Right renal cortex interstitium (tissue), 3 donors: Measurements from ENCODE around the gene EFCAB6. TPM values are rescaled to one million over a fixed set of nuclear protein-coding genes. Genes with fewer than 3 reads are reported as not detected.
A peak's percentile ranks its signal among the peaks of the same experiment; 100 is the strongest.
"Not testable (repeated sequence)": the region's sequence is repeated elsewhere in the genome, so short reads cannot be mapped to it uniquely, and the experiment has no call there.

Experiments
- DNase-seq, 3 donors: peaks; one replicate each; pipeline ENCODE4 v3.0.0-alpha.2; 2013; ENCODE audit warnings: low read depth in 3 of 3, low spot score in 2 of 3
- polyA plus RNA-seq, 3 donors: library from polyadenylated mRNA; unstranded; fragments of 120-200 nt; gene quantifications; one replicate each; pipeline ENCODE4 v1.2.1, GENCODE V29; 2013; ENCODE audit not compliant: insufficient read length in 3 of 3

EFCAB6 gene
- polyA plus RNA-seq, 3 donors, result 5.1 to 5.6 (median 5.6) TPM

DNA sequence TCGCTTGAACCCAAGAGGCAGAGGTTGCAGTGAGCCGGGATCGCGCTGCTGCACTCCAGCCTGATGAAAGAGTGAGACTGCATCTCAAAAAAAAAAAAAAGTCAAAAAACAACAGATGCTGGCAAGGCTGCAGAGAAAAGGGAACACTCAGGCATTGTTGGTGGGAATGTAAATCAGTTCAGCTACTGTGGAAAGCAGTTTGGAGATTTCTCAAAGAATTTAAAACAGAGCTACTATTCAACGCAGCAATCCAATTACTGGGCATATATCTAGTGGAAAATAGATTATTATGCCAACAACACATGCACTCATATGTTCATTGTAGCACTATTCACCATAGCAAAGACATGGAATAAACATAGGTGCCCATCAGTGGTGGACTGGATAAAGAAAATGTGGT lies 89.7 kb downstream of the EFCAB6 start:
- no peak for DNase-seq

DNA sequence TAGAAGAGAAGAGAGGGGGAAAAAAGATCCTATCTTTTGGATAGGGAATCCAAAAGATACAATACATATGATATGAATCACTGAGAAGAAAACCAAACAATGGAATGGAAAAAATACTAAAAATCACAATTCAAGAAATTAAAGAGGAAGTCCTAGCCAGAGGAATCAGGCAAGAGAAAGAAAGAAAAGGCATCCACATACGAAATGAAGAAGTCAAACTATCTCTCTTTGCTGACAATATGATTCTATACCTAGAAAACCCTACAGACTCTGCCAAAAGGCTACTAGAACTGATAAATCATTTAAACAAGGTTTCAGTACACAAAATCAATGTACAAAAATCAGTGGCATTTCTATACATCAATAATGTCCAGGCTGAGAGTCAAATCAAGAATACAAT lies 91.4 kb downstream of the EFCAB6 start:
- DNase-seq, result no peak

- no peak for DNase-seq
These were observed 98.0 kb downstream of the EFCAB6 start for GRCh38 chr22:43714104-43714503.

DNA sequence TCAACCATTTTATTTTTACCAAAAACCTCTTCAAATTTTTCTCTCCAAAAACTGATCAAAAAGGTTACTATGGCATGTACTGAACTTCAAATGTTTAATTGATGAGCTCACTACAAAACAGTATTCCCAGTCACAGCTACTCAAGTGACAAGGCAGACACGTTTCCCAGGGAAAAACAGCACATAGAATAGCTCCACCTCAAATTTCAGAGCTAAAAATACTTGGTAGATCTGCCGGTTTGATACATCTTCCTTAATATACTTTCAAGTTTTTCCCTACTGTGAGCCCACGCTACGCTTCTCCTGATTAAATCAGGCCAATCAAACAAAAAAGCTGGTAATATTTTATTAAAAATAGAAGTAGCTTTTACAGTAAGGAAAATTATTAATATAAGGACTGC lies 100.4 kb downstream of the EFCAB6 start:
- DNase-seq, result no peak

DNA sequence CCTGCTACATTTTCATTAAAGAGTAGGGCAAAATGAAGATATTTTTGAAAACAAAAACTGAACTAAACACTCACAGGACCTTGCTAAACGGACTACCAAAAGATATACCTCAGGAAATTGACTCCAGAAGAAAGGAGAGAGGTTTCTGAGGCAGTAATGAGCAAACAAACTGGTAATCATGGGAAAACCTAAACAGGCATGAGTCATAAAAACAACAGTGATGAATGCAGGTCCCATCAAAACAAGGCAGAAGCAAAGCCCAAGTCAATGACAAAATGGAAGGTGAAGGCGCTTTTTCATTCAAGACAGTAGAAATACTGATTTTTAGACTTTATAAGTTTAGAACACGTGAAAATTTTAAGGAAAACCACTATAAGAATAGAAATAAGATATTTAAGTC lies 104.5 kb downstream of the EFCAB6 start:
- no peak for DNase-seq

DNA sequence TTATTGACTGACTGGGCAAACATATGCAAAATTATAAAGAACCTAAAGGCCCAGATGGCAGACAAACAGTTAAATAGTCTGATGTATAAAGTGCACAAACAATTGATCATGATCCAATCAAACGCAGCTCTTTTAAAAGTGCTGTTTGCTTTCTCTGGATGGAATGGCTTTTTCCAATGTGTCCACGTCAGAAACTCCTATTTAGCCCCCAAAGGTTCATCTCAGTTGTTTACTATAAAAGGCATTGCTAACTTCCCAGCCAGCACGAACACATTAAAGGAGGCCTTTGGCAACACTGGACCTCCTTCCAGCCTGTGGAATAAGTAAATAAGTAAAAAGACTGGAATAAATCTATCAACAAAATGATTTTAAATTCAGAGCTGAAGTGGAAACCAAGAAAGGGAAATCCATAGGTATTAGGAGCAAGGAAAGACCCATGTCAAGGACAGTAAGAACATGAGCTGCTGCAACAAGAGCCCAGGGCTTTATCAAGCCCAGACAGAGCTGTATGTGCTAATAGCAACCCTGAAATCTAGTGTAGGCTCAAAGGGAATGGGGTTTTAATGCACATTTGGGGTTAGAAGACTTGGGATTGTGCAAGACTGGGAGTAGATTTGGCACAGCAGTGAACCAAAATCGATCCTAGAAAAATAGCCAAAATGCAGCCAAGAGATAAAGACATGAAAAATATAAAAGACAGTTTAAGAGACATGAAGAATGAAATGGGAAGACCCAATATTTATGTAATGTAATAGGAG lies 105.4 kb downstream of the EFCAB6 start:
- no peak for DNase-seq

- DNase-seq, result no peak
These were observed 106.0 kb downstream of the EFCAB6 start for GRCh38 chr22:43706151-43706550.

DNA sequence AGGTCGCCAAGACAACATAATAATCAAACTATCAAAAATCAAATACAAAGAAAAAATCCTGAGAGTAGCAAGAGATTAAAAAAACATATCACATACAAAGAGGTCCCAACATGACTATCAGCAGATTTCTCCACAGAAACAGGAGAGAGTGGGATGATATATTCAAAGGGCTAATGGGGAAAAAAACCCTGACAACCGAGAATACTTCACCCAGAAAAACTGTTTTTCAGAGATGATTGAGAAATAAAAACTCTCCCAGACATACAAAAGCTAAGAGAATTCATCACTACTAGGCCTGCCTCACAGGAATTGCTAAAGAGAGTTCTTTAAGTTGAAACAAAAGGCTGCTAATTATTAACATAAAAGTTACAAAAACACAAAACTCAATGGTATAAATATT lies 108.1 kb downstream of the EFCAB6 start:
- DNase-seq, result no peak

DNA sequence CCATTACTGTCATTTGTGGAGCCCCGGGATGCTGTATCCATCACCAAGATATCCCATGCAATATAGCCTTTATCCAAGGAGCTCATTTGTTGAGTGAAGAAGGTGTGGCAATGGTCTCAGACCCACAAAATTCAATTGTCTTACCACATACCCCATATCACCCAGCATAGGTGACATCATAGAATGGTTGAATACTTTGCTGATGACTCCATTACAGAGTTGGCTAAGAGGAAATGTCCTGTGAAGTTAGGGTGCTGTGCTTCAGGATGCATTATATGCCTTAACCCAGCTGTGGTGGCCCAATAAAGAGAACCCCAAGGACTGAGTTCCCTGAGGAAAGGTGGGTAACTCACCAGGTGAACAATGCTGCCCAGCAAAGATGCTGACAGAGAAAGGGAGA lies 113.7 kb downstream of the EFCAB6 start:
- no peak for DNase-seq

DNA sequence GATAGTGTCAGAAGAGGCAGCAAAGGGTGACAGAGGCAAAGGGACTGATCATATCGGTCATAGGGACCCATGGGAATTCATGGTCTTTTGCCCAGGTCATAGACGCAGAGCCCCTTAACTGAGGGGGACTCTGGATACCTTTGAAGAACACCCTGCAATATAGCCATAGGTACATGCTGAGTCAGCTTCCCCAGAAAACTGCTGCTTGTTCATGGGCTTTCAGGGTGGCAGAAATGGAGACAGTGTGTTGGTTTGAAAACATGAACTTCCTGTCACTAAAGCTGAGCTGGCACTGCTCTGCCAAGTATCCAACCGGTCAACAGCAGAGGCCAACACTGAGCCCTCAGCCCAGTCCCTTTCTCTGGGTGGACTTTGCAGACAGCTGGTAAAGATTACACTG lies 114.2 kb downstream of the EFCAB6 start:
- no peak for DNase-seq

GRCh38 chr22:43693249-43693648 lies 118.9 kb downstream of the EFCAB6 start:
- DNase-seq, result no peak

DNA sequence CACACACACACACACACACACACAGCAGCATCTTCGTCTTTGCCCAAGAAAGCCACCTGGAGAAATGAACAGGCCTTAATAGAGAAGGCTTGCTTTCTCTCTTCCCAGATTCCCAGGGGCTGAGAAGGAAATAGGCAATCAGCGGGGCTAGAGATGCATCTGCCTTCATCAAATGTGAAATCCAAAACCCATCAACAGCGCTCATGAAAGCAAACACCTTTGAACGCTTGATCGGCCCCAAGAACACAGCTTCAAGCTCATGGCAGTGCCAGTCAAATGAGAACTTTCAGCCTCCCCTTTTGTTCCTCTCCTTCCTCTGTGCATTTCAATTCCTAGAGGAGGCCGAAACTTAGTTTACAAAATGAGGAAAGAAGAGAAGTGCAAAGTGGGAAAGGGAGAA lies 122.7 kb downstream of the EFCAB6 start:
- DNase-seq, result peak in 1 of 3 donors; percentile 15

DNA sequence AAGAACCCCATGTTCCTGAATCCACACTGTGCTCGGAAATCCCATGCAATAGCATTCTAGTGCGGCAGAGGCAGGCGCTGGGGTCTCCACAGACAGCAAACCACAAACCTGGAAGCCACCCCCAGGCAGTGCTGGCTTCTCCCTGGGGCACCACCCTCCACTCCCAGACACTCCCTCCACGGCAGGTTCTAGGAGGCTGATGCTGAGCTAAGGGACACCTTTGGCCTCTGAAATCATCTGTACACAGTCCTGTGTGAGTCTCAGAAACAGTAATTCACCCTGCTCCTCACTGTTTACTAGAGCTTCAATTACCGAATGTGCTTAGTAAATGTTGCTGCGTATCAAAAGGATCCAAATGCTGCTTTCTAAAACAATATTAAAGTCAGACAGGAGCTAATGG lies 129.3 kb downstream of the EFCAB6 start:
- no peak for DNase-seq

GRCh38 chr22:43681731-43682360 lies 130.3 kb downstream of the EFCAB6 start:
- no peak for DNase-seq

- DNase-seq, result no peak
These were observed 141.6 kb downstream of the EFCAB6 start for GRCh38 chr22:43670513-43670912.

- DNase-seq, result no peak
These were observed 142.9 kb downstream of the EFCAB6 start for GRCh38 chr22:43669190-43669589.

DNA sequence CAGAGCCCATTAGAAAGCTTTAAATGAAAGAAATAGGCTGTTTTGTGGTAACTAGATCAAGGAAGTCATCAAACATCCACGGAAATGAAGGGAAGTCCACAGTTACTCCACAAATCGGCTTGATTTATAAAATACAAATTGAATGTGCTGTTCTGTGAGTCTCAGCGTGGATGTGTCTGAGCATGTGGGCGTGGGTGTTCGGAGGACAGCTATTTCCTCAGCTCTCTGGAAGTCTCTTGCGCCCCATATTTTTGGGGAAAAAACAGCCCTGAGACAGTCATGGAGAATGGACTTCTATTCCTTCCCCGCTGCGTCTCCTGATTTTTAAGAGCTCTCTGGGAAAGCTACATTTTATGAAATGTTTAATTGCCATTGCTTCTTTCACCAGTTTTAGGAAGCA lies 144.4 kb downstream of the EFCAB6 start:
- DNase-seq, result no peak

GRCh38 chr22:43666457-43666856 lies 145.6 kb downstream of the EFCAB6 start:
- DNase-seq, result no peak

DNA sequence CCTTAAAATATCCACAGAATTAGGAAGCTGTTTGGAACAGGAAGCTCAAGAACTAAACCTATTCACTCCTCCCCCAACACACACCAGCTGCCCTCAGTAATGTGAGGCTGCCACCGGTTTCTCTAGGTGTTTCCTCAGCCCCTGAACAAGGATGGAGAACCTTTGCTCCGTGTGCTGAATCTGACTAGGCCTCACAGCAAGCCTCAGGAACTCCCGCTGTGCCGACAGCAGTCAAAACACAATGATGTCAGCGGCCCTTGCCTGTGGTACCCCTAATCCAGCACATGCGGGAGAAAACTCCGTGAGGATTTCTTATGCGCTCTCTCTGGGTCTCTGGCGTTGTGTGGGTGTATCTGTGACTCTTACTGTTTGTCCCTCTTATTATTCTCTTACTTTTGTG lies 153.3 kb downstream of the EFCAB6 start:
- no peak for DNase-seq

GRCh38 chr22:43656581-43656980 lies 155.5 kb downstream of the EFCAB6 start:
- not testable (repeated sequence) for DNase-seq

GRCh38 chr22:43654271-43654670 lies 157.8 kb downstream of the EFCAB6 start:
- no peak for DNase-seq

DNA sequence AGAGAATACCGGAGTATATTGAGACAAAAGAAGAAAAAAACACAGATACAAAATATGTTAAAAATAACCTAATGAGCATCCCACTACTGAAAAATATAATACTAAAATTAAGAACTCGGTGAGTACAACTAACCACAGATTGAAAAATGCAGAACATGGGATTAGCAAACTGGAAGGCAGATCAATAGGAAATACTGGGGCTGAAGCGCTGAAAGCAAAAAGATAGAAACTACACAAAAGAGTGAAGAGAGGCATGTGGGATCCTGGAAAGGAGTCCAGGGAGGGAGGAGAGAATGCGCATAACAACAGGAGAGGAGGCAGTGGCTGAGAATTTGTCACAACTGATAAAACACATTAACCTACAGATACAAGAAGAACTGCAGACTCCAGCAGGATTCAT lies 159.3 kb downstream of the EFCAB6 start:
- DNase-seq, result no peak

GRCh38 chr22:43643387-43643786 lies 168.7 kb downstream of the EFCAB6 start:
- no peak for DNase-seq
